NCI-H510A treated with DMSO at 0.1 percent for 48 hours (cell line): ENCODE results near the gene SIX3.

Source experiments
- DNase-seq: peaks from one replicate; lab custom pipeline; 2025; lab: John Stamatoyannopoulos, UW

The SIX3 gene

DNA sequence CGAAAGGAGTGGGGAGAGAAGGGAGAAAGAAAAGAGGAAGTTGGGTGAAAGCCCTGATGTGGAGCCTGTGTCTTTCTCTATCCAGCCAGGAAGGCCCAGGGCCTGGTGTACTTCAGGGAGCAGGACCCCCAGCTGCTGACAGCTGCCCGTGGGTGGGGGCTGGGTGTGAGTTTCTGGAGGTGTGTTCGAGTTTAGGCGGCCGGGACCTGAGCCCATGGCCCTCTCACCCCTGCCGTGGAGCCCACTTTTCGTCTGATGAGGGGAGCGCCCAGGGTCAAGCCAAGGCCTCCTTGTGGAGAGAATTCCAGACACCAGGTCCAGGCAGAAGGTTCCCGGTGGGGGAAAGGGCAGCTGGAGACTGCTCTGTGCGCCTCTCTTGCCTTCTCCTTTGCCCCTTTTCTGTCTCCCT lies 2.2 kb downstream of the SIX3 start:
- no peak for DNase-seq

DNA sequence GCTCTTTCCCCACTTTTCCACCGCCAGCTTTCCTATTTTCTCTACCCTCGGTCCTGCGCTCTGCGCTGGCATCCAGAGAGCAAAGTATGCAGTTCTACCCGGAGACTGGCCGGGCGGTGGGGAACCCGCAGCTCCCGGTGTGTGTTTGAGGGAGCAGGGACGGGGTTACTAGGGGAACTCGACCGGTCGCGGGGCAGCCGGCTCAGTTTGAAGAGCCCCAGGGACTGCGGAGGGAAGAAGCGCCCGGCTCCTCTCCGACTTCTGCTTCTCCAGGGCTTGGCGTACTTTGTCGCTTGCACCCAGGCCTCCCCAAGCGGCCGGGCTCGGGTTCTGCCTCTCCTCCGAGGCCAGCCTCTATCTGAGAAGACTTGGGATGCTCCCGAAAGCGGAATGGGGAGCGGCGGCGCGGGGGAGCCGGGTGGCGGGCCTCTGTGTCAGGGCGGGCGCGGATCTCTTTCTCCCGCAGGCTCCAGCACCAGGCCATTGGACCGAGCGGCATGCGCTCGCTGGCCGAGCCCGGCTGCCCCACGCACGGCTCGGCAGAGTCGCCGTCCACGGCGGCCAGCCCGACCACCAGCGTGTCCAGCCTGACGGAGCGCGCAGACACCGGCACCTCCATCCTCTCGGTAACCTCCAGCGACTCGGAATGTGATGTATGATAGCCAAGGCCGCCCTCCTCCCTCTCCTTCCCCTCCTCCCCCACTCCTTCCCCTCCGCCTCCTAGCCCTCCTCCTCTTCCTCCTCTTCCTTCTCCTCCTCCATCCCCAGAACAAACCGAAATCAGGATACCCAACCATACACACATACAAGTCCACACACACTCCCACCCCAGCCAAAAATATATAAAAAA lies 2.8 kb downstream of the SIX3 start:
- DNase-seq, result no peak

DNA sequence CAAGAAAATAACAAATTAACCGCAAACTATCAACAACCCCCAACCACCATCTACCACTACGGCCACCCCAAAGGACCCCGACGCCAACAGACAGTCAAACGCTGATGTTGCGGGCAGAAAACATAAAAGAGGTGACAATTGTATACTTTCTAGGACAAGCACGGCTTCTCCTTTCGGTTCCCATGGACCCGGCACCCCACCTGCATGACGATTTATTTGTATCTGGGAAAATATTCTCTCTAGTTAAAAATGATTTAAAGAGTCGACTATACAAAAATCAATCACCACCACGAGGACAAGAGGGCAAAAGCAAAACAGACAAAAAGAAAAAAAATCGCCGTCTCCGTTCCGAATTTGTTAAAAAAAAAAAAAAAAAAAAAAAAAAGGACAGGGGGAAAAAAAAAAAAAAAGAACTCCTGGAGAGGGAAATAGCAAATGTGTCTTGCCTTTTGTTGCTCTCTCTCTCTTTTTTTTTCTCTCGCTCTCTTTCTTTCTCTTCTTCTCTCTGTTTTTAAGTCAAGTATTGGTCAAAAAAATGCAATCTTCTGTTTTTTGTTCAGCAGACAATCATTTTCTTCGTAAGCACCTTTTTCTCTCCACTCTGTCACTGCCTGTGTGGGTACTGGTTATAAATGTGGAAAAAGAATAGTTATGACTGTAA lies 3.6 kb downstream of the SIX3 start:
- DNase-seq, result no peak

DNA sequence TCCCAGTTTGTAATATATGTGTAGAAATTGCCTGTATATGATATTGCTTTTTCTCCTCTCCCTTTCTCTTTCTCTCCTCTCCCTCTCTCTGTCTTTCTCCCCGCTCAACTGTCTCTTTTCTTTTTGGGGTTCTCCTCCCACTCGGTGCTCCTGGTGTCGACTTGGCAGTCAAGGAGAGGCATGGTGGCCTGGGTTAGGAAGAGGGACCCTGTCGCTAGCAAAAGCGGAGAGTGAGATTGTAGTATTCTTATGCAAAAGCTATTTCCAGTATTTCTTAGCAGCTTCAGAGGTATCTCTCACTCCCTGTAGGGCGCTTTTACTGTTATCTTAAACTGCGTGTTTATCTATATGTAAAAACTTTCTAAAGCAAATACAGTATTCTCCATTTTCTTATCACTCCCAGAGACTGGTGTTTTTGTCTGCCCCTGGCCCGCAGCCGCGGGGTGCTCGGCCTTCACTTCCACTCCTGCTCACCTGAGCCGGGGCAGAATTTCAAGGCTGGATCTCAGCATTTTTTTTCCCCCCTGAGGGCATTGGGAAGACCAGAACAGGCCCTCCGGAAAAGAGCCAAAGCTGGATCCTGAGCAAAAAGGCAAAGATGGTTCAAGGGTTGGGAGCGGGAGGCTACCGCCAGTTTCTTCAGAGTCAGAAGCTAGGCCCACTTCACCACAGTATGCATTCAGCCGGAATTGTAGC lies 4.3 kb downstream of the SIX3 start:
- no peak for DNase-seq

DNA sequence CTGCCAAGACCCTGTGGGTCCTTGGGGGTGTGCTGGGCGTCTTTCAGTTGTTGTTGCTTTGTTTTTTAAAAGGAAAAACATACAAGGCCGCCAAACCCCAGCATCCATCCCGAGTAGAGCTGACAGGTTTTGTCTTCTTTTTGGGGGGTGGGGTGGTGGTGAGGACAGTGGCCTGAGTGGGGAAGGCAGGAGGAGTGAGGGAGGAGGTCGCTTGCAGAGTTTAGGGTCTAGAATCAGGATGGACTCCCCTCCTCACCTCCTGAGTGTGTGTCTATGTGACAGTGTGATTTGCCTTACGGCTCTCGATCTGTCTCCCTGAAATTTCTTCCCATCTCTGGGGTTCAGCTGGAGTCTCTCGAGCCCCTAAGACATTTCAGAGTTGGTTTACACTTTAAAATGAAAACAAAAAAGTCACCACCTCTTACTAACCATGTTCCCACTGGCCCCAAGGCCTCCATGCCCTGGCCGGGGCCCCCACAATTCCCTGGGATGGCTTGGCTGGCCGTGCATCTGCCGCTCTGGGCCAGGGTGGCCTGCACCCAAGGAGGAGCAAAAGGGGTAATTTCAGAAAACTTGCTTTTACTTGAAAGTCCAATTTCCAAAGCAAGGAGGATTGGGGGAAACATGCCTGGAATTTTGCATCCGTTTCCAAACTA lies 5.0 kb downstream of the SIX3 start:
- no peak for DNase-seq

DNA sequence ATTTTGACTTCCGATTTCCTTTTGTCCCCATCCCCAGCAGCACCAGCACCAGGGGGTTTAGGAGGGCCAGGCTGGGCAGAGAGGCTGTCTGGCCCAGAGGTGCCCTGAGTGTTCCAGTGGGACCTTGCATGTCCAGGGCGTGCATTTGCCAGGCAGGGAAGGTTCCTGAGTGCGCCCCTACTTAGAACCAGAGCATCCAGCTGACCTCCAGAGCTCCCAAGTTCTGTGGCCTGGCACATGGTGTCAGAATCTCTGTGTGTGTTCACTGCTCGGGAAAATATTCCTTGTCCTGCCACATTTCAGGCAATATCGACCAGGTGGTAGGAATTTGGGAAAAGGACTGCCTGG lies 5.5 kb downstream of the SIX3 start:
- no peak for DNase-seq

DNA sequence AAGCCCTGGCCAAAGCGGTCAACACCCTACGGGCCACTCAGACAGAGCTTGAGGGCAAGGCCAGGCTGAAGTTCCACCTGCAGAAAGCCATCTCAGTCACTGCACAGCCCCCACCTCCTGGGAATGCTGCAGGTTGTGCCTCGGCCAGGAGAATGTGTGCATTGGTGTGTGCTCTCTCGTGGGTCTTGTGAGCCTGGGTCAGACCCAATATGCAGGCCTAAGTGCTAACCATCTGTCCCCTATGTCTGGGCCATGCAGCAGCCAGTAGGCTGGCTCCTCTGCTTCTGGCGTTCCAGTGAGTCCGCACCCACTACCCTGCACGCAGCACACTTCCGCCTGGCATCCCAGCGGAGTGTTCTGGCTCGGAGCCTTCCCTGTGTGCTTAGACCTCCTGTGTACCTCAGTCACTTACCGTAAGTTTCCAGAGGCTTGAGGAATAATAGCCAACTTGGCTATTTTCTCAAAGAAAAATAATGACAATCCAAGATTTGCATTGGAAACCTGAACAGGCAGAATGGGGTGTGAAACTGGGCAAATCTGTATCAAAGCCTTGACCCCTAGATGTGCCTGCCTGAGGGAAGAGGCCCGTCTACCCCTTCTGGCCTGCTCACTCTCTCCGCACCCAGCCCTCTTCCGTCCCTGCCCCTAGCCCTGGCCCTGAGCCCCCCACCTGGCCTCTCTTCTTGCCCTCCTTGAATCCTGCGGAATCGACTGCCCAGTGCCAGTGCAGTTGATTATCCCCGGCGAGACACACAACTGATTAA lies 7.2 kb downstream of the SIX3 start:
- DNase-seq, result no peak

DNA sequence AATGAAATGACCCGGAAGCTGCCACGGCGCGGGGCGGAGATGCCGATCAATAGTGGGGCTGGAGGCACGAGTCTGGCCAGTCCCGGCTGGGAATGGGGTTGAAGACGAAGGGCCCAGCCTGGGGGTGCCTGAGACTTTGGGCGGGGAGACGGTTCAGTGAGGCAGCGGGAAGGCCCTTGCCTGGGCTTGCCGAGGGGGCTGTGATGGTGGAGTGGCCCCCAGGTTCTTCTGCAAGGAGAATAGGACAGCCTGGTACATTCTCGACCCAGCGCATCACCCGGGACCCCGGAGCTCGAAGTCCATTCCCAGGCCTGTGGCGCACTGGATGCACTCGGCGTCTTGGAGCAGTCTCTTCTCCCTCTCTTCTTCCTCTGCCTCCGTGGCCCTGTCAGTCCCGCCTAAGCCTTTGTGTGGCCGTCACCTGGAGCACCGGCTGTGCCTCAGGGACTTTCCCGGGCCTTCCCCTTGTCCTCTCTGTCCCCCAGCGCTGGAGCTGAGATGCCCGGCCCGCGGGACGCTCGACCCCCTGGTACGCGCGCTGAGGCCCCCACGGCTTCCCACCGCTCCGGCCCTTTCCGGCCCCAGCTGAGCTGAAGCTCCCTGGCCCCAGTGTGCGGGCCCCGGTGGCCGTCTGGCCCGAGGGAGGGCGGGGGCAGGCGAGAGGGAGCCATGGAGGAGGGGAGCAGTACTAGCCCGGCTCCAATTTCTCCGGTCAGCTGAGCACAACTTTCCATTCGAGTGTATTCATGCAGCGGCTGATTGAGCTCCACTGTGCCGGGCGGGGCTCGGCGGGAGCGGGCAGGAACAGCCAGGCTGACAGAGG lies 8.0 kb downstream of the SIX3 start:
- DNase-seq, result peak; percentile 78

DNA sequence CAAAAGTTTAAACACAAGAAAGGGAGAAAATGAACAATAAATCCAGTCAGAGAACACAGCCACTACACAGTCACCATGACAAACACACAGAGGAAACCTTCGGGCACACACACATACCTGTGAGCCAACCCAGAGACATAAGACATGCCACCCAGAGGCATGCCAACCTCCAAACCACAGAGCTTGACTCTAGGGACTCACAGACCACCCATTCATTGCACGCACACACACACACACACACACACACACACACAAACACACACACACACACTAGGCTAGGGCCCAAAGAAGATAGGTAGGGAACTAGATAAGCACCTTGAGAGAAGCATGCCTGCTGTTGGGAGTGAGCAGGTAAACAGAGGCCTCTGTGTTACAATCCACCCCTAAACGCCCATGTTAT lies 9.1 kb downstream of the SIX3 start:
- no peak for DNase-seq

DNA sequence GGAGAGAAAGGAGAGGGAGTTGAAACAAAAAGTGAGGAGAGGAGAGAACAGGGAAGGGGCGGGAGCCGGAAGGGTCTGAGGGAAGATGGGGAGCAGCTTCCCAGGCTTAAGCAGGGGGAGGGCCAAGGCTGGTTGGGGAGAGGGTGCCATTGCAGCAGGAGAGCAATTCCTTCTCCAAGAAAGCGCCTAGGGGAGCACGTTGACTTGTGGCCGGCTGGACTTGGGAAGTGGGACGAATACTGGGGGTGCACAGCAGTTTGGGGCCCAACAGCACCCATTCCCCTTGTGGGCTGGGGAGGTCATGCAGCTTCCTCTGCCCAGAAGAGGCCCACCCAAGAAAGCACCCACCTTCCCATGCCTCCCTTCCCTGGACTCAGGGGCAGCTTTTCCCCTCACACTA lies 9.6 kb downstream of the SIX3 start:
- DNase-seq, result no peak

DNA sequence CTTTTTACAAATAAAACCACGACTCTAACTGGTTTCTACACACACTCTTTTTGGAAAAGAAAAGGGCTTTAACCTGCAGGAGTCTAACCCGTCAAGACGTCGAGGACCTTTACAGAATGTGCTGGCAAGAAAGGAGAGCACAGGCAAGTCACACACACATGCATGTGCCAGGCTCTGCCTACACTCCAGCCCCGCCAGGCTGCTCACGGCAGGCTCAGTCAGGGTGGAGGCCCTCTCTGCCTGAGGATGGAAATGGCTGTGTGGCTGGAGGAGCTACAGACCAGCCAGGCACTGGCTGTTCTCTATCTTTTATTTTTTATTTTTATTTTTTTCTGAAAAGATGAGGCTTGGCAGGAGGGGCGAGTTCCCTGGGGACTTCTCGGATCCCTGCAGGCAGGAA lies 10.2 kb downstream of the SIX3 start:
- no peak for DNase-seq

DNA sequence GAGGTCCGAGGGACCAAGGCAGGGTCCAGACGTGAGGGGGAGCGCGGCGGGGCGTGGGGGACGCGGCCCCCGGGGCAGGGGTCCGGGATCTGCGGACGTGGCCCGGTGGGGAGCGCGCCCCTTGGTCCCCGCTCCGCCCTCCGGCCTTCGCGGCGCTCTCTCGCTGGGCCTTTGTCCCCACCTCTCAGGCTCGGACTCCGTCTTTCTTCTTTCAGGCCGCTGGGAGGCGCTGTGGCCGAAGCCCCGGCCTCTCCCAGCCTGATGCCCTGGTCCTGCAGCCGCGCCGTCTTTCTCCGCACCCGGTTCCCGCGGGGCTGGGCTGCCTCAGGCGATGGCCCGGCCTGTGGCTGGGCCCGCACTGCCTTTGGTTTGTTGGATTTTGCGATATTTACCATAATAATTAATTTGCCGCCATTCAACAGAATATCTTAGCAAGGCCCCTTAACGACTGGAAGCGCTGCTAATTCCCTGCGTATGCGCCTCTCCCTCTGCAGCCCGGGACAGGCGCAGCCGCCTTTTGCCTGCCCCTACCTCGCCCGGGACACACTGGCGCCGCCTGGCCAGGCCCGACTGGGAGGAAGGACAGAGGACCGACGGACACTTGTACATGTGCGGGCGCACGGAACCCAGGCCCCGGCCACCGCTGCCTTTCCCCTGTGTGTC lies 10.8 kb downstream of the SIX3 start:
- DNase-seq, result no peak

DNA sequence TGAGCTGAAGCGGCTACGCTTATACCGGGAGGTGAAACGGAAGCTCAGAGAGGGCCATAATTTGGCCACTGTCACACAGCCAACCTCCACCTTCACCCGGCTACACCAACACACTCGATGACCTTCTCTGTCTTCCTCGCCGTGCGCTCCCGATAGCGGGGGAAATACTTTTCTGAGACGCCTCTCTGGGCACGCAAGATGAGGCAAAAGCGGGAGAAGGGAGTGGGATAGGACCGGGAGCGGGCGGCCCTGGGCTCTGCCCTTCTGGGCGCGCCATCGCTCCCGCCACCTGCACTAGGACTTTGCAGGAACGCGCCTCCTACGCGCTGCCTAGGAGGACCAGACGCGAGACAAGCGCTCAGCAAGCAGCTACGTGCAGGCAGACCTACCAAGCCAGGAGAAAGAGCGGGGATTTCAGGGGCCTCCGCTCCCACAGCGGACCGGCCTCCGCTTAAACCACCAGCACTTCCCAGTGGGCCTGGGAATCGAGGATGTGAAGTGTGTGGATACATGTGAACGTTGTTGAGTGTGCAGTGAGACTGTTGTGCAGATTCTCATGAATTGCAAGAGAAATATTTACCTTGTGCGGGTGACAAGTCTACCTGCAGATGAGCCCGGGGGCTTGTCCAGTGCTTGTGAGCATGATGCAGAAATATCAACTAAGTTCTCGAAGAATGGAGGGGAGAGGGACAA lies 11.4 kb downstream of the SIX3 start:
- DNase-seq, result no peak

DNA sequence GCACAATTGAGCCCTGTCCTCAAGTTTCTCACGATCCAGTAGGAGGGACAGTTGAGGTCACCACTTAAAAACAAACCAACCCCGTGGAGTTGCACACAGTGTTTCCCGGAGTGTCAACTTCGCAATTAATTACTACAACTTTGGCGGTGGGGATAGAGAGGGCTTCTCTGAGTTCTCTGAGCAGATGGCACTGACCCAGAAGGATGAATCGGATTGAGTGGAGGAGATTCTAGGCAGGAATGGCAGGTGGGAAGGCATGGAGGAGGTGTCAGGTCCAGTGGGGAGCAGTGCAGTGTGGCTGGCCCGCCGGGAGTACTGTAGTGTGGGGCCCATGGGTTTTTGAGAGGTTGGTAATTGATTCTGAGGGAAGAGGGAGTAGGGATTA lies 12.0 kb downstream of the SIX3 start:
- DNase-seq, result no peak

DNA sequence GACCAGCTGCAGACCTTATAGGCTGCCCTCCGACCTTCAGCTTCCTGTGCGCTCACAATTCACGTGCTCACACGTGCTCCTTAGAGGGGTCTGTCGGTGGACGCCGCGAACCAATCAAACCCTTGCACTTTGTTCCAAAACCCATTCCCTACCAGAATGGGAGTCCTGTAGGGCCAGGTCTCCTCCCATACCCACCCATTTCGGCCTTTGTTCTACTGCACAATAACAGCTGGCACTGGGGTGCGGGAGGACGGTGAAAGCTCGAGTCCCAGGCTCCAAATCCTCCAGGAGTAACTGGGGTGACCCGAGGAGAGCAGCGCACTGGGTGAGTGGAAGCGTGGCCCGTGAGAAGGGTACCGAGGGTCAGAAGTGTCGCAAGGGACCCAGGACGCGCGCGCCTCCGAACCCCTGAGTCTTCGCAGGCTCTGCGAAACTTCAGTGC lies 13.0 kb downstream of the SIX3 start:
- DNase-seq, result no peak

DNA sequence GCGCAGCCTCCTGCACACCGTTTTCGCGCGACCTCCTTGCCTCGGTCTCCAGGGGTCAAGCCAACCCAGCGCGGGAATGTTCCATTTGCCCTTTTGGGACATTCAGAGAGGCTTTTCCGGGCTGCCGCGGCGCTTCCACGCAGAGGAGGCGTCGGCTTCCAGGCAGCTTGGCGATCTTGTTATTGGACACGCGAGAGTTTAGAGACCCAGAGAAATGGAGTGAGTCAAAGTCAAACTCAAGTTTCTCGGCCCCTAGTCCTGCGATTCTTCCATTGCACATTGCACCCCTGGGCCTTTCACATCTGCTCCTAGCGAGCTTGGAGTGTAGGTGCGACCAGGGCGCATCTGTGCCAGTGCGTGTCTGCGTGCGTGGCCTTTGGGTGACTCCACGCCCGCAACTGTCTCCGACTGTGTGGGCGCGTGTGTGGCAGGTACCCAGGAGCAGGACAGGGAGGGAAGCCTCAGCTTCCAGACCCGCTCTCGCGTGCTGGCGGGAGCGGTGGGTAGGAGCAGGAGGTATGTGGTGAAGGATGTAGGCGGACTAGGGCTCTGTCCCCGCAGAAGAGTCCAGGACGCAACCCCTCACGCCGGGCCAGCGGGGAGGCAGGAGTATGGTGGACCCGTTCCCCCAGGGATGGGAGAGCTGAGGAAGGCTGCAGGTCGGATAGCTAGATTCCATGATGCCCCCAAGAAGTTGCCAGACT lies 13.5 kb downstream of the SIX3 start:
- no peak for DNase-seq

DNA sequence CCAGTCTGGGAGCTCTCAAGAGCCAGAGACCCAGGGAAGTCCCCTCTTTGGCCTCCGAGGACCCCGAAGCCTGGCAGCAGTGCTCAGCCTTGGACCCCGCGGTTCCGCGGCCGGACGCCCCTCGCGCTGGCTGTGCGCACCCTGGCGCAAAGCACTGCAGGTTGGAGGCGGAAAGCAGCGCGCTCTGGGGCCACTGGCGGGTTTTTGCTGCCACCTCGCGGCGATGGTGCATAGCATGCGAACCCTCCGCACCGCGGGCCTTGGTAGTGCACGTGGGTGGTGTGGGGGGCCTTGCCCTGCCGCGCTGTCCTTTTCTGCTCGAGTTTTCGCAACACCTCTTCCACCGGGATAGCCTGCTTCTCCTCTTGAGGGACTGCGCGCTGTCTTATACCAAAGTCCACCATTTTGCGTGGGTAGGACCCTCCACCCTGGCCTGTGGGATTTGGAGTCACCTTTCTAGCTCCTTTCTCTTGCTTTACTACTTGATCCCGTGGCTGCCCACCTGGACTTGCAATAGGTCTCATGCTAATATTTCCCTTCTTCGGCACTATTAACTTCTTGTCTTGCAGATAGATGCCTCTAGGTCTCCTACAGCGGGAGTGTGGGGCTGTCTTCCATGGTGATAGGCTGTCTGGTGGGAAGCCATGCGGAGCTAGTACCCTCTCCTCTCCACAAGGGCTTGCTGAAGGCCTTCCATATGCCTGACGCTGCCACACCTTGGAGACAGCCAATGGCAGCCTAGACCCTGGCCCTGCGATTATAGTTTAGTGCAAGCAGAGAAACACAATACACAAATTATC lies 14.3 kb downstream of the SIX3 start:
- DNase-seq, result peak; percentile 76

DNA sequence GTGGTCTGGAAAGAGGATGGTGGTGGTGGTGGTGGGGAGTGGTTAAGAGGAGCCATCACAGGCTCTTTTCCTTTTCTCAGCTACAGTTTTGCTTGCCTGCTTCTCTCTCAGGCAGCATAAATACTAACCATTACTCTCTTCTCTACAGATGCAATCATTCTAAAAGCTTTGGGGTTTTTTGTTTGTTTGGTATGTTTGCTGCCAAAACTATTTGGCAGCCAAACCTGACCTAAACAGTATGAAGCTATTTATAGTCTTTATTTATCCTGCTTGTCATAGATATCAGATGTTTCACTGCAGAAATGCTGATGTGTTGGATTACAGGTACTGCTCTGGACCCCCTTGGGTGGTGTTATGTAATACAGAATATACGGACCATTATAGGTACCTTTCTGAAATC lies 15.3 kb downstream of the SIX3 start:
- no peak for DNase-seq
